GM23338 (cell line): ENCODE data around the gene CAT. TPM values are rescaled to one million over a fixed set of nuclear protein-coding genes. Genes with fewer than 3 reads are reported as not detected.

ENCODE experiments used
- ATAC-seq: fragments of 200-7000 bp; cut with Tn5 transposase; 3 replicates; pipeline ENCODE4 v1.9.1; 2020
- DNase-seq: peaks from one replicate; pipeline ENCODE4 v3.0.0-alpha.2; 2015; ENCODE audit warnings: low spot score
- H2AFZ ChIP-seq: fragments of 200-600 bp; sonication (generic); 2 replicates; pipeline ENCODE4 v1.8.0; 2016; ENCODE audit warnings: antibody characterized with exemption, mild to moderate bottlenecking, moderate library complexity
- H3F3A ChIP-seq: fragments of 200-600 bp; sonication (generic); replicated peaks from 2 replicates; pipeline ENCODE4 v1.8.0; 2017; ENCODE audit warnings: antibody characterized with exemption, mixed run types, low read depth
- H3K27ac ChIP-seq: fragments of 200-600 bp; sonication (generic); 2 replicates; pipeline ENCODE4 v1.6.1; 2016; ENCODE audit warnings: low read depth
- H3K27me3 ChIP-seq: fragments of 200-600 bp; sonication (generic); 2 replicates; pipeline ENCODE4 v1.8.0; 2016; ENCODE audit warnings: mild to moderate bottlenecking, mixed run types, moderate library complexity; ENCODE audit not compliant: insufficient read depth
- H3K36me3 ChIP-seq: fragments of 200-600 bp; sonication (generic); 2 replicates; pipeline ENCODE4 v1.8.0; 2016; ENCODE audit warnings: mild to moderate bottlenecking; ENCODE audit not compliant: insufficient read depth
- H3K4me1 ChIP-seq: fragments of 200-600 bp; sonication (generic); 2 replicates; pipeline ENCODE4 v1.8.0; 2016; ENCODE audit warnings: mild to moderate bottlenecking, moderate library complexity; ENCODE audit not compliant: insufficient read depth
- H3K4me2 ChIP-seq: fragments of 200-600 bp; sonication (generic); 2 replicates; pipeline ENCODE4 v1.7.1; 2017; ENCODE audit warnings: mixed run types
- H3K4me3 ChIP-seq: fragments of 200-600 bp; sonication (generic); 2 replicates; pipeline ENCODE4 v1.6.1; 2016; ENCODE audit warnings: mixed run types
- H3K79me2 ChIP-seq: fragments of 200-600 bp; sonication (generic); replicated peaks from 2 replicates; pipeline ENCODE4 v1.8.0; 2017; ENCODE audit warnings: mild to moderate bottlenecking; ENCODE audit not compliant: insufficient read depth
- H3K9me2 ChIP-seq: fragments of 200-600 bp; sonication (generic); 2 replicates; pipeline ENCODE4 v1.8.0; 2017; ENCODE audit not compliant: insufficient read depth
- H4K20me1 ChIP-seq: fragments of 200-600 bp; sonication (generic); replicated peaks from 2 replicates; pipeline ENCODE4 v1.8.0; 2017; ENCODE audit warnings: mild to moderate bottlenecking; ENCODE audit not compliant: insufficient read depth
- H3K27ac Mint-ChIP-seq: 2 replicates; pipeline ENCODE4 v1.8.0; 2020; ENCODE audit warnings: inconsistent platforms, mild to moderate bottlenecking, moderate library complexity, mixed read lengths
- H3K27me3 Mint-ChIP-seq: 3 replicates; pipeline ENCODE4 v1.8.0; 2022; ENCODE audit warnings: low read depth, mild to moderate bottlenecking, moderate library complexity, mixed read lengths, inconsistent platforms; ENCODE audit not compliant: insufficient read depth, poor library complexity
- H3K36me3 Mint-ChIP-seq: 3 replicates; pipeline ENCODE4 v1.8.0; 2021; ENCODE audit warnings: low read depth, mild to moderate bottlenecking, inconsistent platforms, moderate library complexity, mixed read lengths
- H3K4me1 Mint-ChIP-seq: 3 replicates; pipeline ENCODE4 v1.8.0; 2020; ENCODE audit warnings: mild to moderate bottlenecking, inconsistent platforms, mixed read lengths
- H3K4me3 Mint-ChIP-seq: 3 replicates; pipeline ENCODE4 v1.8.0; 2021; ENCODE audit warnings: moderate library complexity, mild to moderate bottlenecking, inconsistent platforms, mixed read lengths
- H3K9me3 Mint-ChIP-seq: 3 replicates; pipeline ENCODE4 v1.8.0; 2020; ENCODE audit warnings: moderate library complexity, mild to moderate bottlenecking, inconsistent platforms, mixed read lengths
- CREB1 ChIP-seq: fragments of 250-450 bp; sonication (Bioruptor Pico); IDR thresholded peaks from 2 replicates; pipeline ENCODE4 v1.5.0; 2020; ENCODE audit warnings: low read depth, mild to moderate bottlenecking, moderate library complexity
- EZH2 ChIP-seq: fragments of 200-600 bp; sonication (generic); IDR thresholded peaks from one replicate; pipeline ENCODE4 v1.8.0; 2017; ENCODE audit warnings: antibody characterized with exemption, mild to moderate bottlenecking, low read depth; ENCODE audit not compliant: unreplicated experiment
- EZH2phosphoT487 ChIP-seq: fragments of 200-600 bp; sonication (generic); IDR thresholded peaks from one replicate; pipeline ENCODE4 v1.8.1; 2018; ENCODE audit warnings: antibody characterized with exemption; ENCODE audit not compliant: unreplicated experiment
- JUNB ChIP-seq: IDR thresholded peaks from one replicate; pipeline ENCODE4 v1.6.1; 2016; ENCODE audit warnings: antibody characterized with exemption; ENCODE audit not compliant: unreplicated experiment
- NANOG ChIP-seq: IDR thresholded peaks from 2 replicates; pipeline ENCODE4 v1.6.1; 2016; ENCODE audit warnings: antibody characterized with exemption, borderline replicate concordance
- POLR2AphosphoS5 ChIP-seq: IDR thresholded peaks from 2 replicates; pipeline ENCODE4 v1.6.1; 2016; ENCODE audit warnings: antibody characterized with exemption, low read depth
- STAT1 ChIP-seq: IDR thresholded peaks from one replicate; pipeline ENCODE4 v1.6.1; 2016; ENCODE audit warnings: antibody characterized with exemption; ENCODE audit not compliant: unreplicated experiment
- ZNF114 ChIP-seq: fragments of 250-450 bp; sonication (Bioruptor Pico); IDR thresholded peaks from 2 replicates; pipeline ENCODE4 v1.5.0; 2020; ENCODE audit warnings: mild to moderate bottlenecking, moderate library complexity
- ZNF331 ChIP-seq: fragments of 250-450 bp; sonication (Bioruptor Pico); IDR thresholded peaks from 2 replicates; pipeline ENCODE4 v1.5.0; 2020; ENCODE audit warnings: low read depth, mild to moderate bottlenecking, moderate library complexity
- polyA plus RNA-seq: library from polyadenylated mRNA; unstranded; fragments of >200 nt; fragmentation: Nextera tagmentation; extraction: Ambion mirVana; gene quantifications from 2 replicates; pipeline ENCODE4 v1.2.1, GENCODE V29; 2016
- total RNA-seq: library from RNA; depleted of rRNA; stranded (reverse); fragments of >200 nt; shearing (Covaris generic); gene quantifications from 2 replicates; pipeline ENCODE4 v1.2.3, GENCODE V29; 2014
- TF ChIP-seq, protein P1 (sequence below): fragments of 250-450 bp; sonication (Bioruptor Pico); IDR thresholded peaks from 2 replicates; pipeline ENCODE4 v1.5.0; 2020; ENCODE audit warnings: mild to moderate bottlenecking, moderate library complexity
- TF ChIP-seq, protein P2 (sequence below), 2 experiments: fragments of 200-600 bp in 1 of 2; sonication (generic) in 1 of 2; conservative IDR thresholded peaks; 2 replicates each; pipeline versions ENCODE4 v1.5.1 to v1.6.1; 2016 to 2017; ENCODE audit warnings: antibody characterized with exemption in 2 of 2, low read depth in 2 of 2, mild to moderate bottlenecking in 2 of 2, moderate library complexity in 1 of 2
- TF ChIP-seq, protein P3 (sequence below): IDR thresholded peaks from one replicate; pipeline ENCODE4 v1.6.1; 2018; ENCODE audit warnings: antibody characterized with exemption; ENCODE audit not compliant: unreplicated experiment
- TF ChIP-seq, protein P4 (sequence below): IDR thresholded peaks from 2 replicates; pipeline ENCODE4 v1.6.1; 2016; ENCODE audit warnings: antibody characterized with exemption

Gene CAT
- total and polyA plus RNA-seq, 2 experiments from 2014 or later, result 15.9 to 24.0 TPM

DNA sequence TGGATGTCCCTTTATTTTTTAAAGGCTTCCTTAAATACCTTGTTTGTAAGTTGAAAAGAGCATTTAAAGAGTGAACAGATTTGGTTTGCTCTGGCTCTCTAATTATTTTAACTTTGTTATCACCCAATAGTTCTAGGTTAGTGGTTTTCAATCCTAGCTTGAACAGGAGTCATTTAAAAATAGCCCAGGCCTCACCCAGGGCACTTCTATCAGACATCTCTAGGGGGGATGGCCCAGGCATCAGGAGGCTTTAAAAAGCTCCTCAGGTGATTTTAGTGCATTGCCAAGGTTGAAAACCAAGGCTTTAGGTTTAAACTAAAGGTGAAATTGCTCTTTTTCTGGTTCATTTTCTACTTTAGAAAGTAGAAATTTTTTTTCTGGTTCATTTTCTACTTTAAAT is 8.3 kb downstream of the CAT start:
- no peak overlapping the region for H3K4me3 ChIP-seq
- TF ChIP-seq JUNB (no peak), POLR2AphosphoS5 (no peak), ZNF114 (CRISPR knock-in tag) (no peak), CREB1 (CRISPR knock-in tag) (no peak), NANOG (no peak), EZH2 (no peak), EZH2phosphoT487 (no peak), STAT1 (no peak), ZNF331 (CRISPR knock-in tag) (no peak)
- TF ChIP-seq, protein P1, sequence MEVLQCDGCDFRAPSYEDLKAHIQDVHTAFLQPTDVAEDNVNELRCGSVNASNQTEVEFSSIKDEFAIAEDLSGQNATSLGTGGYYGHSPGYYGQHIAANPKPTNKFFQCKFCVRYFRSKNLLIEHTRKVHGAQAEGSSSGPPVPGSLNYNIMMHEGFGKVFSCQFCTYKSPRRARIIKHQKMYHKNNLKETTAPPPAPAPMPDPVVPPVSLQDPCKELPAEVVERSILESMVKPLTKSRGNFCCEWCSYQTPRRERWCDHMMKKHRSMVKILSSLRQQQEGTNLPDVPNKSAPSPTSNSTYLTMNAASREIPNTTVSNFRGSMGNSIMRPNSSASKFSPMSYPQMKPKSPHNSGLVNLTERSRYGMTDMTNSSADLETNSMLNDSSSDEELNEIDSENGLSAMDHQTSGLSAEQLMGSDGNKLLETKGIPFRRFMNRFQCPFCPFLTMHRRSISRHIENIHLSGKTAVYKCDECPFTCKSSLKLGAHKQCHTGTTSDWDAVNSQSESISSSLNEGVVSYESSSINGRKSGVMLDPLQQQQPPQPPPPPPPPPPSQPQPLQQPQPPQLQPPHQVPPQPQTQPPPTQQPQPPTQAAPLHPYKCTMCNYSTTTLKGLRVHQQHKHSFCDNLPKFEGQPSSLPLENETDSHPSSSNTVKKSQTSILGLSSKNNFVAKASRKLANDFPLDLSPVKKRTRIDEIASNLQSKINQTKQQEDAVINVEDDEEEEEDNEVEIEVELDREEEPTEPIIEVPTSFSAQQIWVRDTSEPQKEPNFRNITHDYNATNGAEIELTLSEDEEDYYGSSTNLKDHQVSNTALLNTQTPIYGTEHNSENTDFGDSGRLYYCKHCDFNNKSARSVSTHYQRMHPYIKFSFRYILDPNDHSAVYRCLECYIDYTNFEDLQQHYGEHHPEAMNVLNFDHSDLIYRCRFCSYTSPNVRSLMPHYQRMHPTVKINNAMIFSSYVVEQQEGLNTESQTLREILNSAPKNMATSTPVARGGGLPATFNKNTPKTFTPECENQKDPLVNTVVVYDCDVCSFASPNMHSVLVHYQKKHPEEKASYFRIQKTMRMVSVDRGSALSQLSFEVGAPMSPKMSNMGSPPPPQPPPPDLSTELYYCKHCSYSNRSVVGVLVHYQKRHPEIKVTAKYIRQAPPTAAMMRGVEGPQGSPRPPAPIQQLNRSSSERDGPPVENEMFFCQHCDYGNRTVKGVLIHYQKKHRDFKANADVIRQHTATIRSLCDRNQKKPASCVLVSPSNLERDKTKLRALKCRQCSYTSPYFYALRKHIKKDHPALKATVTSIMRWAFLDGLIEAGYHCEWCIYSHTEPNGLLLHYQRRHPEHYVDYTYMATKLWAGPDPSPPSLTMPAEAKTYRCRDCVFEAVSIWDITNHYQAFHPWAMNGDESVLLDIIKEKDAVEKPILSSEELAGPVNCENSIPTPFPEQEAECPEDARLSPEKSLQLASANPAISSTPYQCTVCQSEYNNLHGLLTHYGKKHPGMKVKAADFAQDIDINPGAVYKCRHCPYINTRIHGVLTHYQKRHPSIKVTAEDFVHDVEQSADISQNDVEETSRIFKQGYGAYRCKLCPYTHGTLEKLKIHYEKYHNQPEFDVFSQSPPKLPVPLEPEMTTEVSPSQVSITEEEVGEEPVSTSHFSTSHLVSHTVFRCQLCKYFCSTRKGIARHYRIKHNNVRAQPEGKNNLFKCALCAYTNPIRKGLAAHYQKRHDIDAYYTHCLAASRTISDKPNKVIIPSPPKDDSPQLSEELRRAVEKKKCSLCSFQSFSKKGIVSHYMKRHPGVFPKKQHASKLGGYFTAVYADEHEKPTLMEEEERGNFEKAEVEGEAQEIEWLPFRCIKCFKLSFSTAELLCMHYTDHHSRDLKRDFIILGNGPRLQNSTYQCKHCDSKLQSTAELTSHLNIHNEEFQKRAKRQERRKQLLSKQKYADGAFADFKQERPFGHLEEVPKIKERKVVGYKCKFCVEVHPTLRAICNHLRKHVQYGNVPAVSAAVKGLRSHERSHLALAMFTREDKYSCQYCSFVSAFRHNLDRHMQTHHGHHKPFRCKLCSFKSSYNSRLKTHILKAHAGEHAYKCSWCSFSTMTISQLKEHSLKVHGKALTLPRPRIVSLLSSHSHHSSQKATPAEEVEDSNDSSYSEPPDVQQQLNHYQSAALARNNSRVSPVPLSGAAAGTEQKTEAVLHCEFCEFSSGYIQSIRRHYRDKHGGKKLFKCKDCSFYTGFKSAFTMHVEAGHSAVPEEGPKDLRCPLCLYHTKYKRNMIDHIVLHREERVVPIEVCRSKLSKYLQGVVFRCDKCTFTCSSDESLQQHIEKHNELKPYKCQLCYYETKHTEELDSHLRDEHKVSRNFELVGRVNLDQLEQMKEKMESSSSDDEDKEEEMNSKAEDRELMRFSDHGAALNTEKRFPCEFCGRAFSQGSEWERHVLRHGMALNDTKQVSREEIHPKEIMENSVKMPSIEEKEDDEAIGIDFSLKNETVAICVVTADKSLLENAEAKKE (CRISPR knock-in tag), result no peak
- TF ChIP-seq, protein P2, sequence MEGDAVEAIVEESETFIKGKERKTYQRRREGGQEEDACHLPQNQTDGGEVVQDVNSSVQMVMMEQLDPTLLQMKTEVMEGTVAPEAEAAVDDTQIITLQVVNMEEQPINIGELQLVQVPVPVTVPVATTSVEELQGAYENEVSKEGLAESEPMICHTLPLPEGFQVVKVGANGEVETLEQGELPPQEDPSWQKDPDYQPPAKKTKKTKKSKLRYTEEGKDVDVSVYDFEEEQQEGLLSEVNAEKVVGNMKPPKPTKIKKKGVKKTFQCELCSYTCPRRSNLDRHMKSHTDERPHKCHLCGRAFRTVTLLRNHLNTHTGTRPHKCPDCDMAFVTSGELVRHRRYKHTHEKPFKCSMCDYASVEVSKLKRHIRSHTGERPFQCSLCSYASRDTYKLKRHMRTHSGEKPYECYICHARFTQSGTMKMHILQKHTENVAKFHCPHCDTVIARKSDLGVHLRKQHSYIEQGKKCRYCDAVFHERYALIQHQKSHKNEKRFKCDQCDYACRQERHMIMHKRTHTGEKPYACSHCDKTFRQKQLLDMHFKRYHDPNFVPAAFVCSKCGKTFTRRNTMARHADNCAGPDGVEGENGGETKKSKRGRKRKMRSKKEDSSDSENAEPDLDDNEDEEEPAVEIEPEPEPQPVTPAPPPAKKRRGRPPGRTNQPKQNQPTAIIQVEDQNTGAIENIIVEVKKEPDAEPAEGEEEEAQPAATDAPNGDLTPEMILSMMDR (conservative IDR thresholded peaks at IDR 0.05; ENCODE audit: low read depth in 2 of 2), result no peak
- TF ChIP-seq, protein P3, sequence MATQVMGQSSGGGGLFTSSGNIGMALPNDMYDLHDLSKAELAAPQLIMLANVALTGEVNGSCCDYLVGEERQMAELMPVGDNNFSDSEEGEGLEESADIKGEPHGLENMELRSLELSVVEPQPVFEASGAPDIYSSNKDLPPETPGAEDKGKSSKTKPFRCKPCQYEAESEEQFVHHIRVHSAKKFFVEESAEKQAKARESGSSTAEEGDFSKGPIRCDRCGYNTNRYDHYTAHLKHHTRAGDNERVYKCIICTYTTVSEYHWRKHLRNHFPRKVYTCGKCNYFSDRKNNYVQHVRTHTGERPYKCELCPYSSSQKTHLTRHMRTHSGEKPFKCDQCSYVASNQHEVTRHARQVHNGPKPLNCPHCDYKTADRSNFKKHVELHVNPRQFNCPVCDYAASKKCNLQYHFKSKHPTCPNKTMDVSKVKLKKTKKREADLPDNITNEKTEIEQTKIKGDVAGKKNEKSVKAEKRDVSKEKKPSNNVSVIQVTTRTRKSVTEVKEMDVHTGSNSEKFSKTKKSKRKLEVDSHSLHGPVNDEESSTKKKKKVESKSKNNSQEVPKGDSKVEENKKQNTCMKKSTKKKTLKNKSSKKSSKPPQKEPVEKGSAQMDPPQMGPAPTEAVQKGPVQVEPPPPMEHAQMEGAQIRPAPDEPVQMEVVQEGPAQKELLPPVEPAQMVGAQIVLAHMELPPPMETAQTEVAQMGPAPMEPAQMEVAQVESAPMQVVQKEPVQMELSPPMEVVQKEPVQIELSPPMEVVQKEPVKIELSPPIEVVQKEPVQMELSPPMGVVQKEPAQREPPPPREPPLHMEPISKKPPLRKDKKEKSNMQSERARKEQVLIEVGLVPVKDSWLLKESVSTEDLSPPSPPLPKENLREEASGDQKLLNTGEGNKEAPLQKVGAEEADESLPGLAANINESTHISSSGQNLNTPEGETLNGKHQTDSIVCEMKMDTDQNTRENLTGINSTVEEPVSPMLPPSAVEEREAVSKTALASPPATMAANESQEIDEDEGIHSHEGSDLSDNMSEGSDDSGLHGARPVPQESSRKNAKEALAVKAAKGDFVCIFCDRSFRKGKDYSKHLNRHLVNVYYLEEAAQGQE, result no peak
- TF ChIP-seq, protein P4, sequence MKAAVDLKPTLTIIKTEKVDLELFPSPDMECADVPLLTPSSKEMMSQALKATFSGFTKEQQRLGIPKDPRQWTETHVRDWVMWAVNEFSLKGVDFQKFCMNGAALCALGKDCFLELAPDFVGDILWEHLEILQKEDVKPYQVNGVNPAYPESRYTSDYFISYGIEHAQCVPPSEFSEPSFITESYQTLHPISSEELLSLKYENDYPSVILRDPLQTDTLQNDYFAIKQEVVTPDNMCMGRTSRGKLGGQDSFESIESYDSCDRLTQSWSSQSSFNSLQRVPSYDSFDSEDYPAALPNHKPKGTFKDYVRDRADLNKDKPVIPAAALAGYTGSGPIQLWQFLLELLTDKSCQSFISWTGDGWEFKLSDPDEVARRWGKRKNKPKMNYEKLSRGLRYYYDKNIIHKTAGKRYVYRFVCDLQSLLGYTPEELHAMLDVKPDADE, result no peak
- H3K27me3 Mint-ChIP-seq, result no peaks in the 10 kb centered on the region
- no peak overlapping the region for H2AFZ ChIP-seq
- H3F3A ChIP-seq, result no peaks in the 10 kb centered on the region
- H4K20me1 ChIP-seq, result peaks cover 16% of the 10 kb centered on the region; the same call in 1 of the 2 replicates
- no peaks in the 10 kb centered on the region for H3K4me1 ChIP-seq
- H3K79me2 ChIP-seq, result peaks cover 11% of the 10 kb centered on the region
- ATAC-seq (no peak), DNase-seq (no peak)
- no peak overlapping the region for H3K4me3 Mint-ChIP-seq
- no peaks in the 10 kb centered on the region for H3K27me3 ChIP-seq
- no peak overlapping the region for H3K27ac ChIP-seq
- no peaks in the 10 kb centered on the region for H3K9me2 ChIP-seq
- H3K4me1 Mint-ChIP-seq, result no peaks in the 10 kb centered on the region
- no peak overlapping the region for H3K4me2 ChIP-seq
- H3K36me3 Mint-ChIP-seq, result peaks cover 9% of the 10 kb centered on the region; the same call in 2 of the 3 replicates
- no peaks in the 10 kb centered on the region for H3K9me3 Mint-ChIP-seq
- H3K36me3 ChIP-seq, result peaks cover 13% of the 10 kb centered on the region; the same call in 1 of the 2 replicates
- H3K27ac Mint-ChIP-seq, result no peak overlapping the region
